ENCODE data around the gene RASGEF1B.
"Not testable (repeated sequence)": the region's sequence is repeated elsewhere in the genome, so short reads cannot be mapped to it uniquely, and the experiment has no call there.

Gene RASGEF1B

DNA sequence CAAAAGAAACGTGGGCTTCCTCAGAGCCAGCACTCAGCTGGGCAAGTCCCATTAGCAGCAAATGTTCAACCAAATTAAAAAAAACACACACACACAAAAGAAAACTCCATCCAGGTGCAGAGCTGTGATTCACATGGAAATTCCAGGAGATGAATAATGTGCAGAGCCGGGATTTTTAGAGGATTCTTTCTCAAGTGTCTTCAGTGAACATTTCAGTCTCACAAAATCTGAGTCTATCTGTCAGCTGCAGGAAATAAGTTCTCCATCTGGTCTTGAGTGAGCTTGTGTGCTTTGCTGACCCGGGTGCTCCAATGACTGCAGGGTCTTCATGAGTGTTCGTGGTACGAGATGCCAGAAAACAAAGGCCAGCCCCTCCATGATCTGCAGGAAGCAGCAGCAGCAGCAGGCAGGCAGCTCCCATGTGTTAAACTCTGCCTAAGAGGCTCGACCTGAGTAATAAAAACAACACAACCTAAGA is 44.3 kb downstream of the RASGEF1B start:
- no peak for DNase-seq

DNA sequence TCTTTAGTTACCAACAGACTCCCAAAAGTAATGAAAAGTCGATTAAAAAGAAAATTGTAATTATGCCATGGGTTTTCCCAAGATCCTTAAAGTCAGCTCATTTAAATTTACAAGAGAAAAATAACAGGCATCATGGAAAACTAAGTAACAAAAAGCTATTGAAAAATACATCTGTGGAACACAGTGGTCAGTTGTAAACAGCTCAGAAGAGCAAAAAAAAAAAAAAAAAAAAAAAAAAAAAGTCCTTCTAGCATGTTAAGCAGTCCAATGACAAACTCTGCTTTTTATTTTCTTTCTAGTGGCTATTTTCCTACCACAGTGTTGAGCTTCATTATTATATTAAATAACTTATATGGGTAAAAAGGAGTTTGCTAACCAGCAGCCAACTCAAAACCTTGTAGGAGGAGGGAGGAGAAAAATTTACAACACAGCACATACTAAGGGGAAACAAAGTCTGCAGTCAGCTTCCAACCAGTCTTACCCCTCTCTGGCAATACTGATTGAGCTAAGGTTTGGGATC is 44.9 kb downstream of the RASGEF1B start:
- DNase-seq: no peak

DNA sequence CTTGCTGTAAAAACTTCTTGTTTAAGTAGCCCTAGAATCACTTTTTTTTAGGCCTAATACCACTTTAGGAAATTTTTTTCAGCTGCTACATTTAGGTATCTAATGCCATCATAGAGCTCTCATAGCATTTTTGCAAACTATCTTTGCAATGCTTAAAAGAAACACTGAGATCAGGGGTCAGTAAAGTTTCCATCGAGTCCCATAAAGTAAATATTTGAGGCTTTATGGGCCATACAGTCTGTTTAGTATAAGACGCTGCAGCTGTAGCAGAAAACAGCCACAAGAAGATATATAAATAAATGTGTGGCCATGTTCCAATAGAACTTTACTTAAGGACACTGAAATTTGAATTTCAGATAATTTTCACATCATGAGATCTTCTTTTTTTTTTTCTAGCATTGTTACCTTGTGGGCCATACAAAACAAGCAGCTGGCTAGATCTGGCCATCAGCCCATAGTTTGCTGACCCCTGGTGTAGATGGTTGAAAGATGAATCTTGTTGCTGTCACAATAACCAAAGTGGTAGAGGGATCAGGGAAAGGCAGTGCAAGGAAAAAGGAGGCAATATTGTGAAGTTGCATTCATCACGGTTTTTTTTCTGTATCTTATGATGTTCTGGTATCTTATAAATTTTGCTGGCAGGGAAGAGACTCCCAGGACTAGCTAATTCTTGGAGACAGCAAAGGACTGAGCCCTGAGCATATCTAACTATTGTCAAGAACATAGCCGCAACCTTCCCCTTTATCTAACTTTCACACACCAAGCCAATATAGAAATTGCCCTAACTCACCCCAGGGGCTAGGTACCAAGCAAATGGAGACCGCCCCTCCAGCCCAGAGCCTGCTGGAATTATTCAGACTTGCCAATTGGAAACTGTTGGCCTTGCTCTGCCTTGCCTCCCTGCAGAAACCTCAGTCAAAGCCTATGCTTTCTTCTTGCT is 46.6 kb downstream of the RASGEF1B start:
- DNase-seq: no peak

DNA sequence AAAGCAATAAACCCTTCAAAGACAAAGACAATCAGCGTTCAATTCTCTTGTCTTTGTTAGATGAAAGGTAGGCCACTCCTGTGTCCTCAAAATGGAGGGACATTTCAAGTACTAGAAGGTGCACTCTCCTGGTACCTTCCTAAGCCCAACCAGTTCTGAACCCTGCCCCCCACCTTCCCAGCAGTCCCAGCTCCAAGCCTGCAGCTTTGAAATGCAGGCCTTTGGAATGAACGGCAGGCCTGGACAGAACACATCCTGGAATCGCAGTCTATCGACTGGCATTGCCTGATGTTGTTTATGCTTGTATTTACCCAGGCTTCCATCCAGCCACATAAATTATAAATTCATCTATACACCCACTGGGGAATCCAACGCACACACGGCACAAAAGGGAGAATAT is 47.4 kb downstream of the RASGEF1B start:
- DNase-seq: no peak

DNA sequence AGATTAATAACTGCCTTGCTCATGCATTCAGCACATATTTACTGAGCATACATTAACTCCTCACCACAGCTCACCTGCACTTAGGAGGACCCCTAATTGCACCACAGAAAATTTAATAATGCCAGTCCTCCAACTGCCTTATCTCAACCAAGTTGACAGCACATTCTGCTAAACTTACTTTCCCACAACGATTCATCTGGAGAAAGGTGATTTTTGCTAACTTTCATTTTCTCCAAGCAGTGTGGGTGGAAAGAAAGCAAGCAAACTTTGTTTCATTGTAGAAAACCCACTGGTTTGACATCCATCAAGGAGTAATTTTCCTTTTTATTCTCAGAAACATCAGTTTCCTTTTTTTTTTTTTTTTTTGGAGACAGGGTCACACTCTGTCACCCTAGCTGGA is 49.1 kb downstream of the RASGEF1B start:
- DNase-seq: no peak

DNA sequence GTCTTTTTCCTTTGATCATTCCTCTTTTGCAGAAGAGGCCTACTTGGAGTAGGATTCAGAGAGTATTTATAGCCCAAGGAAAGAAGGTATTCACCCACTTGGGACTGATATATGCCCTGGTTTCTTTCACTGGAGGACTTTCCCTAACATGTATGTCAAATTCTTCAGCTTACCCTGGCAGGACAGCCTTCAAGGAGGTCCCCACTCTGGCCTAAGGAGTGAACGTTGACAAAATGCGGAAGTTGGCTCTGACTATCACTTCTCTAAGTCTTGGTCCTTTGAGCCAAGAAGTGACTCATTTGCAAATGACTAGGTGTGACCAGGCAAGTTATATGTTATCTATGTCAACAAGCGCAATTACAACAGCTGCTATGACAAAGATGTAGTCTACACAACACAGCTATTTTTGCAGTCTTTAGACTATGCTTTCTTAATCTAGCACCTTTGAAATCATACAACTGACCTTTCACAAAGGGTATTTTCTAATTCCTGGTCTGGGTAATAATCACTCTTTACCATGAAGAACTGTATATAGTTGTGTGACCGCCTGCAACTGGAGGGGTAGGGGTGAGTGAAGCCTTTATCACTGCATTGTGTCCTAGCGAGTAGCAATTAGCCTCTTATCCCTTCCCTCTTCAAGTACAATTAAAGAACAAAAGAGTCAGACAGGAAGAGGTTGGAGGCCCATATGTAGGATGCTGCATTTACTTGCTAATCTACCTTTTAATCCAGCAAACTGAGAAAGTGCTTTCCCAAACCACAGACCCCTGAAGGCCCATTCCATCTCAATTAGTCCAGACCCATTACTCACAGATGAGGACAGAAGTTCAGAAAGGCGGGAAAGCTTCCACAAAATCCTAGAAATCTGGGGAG is 50.1 kb downstream of the RASGEF1B start:
- DNase-seq: no peak

GRCh38 chr4:81418572-81418971 is 53.1 kb downstream of the RASGEF1B start:
- DNase-seq: no peak

- no peak for DNase-seq
These were observed 58.7 kb downstream of the RASGEF1B start for GRCh38 chr4:81412946-81413495.

- DNase-seq: no peak
These were observed 61.0 kb downstream of the RASGEF1B start for GRCh38 chr4:81410680-81411079.

DNA sequence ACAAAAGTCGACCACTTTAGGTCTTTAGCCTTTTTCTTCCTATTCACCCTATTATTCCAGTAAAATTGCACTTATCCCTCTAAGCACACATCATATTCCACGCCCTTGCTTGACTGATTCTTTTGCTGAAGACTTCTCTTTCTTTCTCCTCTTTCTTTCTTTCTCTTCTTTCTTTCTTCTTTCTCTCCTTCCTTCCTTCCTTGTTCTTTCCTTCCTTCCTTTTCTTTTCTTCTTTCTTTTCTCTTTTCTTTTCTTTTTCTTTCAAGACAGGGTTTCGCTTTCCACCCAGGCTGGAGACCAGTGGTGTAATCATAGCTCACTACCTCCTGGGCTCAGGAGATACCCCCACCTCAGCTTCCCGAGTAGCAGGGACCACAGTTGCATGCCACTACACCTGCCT is 61.9 kb downstream of the RASGEF1B start:
- DNase-seq: no peak

DNA sequence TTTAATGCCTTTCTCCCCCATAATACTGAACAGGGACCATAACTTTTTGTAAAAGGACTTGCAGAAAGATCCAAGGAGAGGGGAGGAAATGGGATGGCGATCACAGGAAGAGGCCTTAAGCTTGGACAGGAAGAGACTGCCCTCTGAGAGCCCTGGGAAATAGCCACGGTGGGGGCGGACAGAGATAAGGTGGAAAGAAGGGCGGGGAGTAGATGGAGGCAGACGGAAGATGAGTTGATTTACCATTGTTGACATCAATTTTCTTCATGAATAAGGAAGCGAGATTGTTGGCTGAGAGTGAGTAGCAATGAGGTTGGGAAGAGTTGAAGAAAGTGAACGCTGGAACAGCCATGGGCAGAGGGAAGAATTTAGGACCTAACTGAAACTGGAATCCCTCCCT is 63.4 kb downstream of the RASGEF1B start:
- DNase-seq: no peak

GRCh38 chr4:81407726-81408125 is 64.0 kb downstream of the RASGEF1B start:
- no peak for DNase-seq

GRCh38 chr4:81406481-81406880 is 65.2 kb downstream of the RASGEF1B start:
- DNase-seq: not testable (repeated sequence)

DNA sequence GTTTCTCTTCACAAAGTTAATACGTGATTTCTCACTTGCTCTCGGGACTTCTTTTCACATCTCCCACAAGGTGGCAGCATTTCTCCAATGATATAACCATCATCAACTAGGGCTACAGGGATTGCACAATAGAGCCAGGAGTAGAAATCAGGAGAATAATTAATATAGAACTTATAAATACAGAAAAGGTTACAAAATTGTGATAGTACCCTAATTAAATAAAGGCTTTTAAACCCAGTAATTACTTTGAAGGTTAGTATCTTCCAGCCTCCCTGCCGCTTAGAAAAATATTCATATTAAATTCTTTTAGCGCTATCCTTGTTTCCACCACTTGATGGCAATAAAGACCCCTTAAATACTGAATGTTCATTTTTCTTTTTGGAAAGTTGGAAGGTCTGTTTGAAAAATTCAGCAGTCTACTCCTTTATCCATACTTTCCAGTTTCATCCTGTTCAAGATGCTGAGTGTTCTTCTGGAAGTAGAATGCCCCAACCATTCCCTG is 65.8 kb downstream of the RASGEF1B start:
- peak; percentile 27 for DNase-seq

DNA sequence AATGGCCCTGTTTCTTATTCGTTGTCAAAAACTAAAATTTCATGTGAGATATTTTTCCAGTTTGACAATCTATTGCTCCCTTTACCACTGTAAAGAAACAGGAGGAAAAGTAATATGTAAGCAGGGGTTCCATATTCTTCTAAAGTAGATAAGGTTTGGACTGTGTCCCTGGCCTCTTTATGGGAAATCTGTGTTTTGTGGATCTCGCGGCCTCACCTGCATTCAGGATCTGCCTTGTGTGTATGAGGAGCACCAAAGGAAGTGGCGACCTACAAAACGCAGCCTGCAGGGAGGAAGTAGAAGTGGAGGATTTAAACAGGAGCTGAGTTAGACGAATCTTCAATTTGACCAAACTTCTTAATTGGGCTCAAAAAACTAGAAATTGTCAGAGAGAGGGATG is 67.0 kb downstream of the RASGEF1B start:
- DNase-seq: no peak

GRCh38 chr4:81404294-81404693 is 67.4 kb downstream of the RASGEF1B start:
- no peak for DNase-seq

DNA sequence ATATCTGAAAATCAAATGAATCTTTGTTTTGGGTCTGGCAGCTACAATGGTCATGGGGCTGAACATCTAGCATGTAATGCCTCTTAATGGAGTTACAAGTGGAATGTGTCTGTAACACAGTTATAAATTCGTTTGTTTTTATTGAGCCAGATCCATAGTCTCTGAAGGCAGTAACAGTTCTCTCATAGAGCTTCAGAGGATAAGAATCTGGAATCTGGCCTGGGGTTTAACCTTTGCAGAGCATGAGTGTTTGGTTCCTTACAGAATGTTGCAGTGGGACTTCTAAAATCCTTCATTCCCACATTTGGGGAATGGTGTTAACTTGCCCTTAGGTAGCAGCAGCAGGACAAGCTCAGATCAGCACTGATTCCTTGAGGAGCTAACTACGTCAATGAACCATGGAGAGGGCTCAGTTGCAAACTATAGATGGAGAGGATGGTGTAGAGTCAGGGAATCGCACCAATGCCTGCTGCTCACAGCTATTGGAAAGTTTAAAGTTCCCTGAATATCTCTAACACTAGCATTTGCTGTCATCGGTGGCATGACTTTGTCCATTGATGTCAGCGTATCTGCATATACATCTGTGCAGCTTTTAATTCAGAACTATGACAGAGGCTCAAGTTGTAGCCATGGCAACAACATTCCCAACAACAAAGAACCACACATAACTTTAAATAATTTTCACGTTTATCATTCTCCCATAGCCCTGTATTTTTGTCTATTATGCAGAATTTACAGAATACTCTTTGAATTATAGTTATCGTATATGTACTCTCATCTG is 72.2 kb downstream of the RASGEF1B start:
- DNase-seq: no peak

- DNase-seq: no peak
These were observed 73.3 kb downstream of the RASGEF1B start for GRCh38 chr4:81398379-81398778.

DNA sequence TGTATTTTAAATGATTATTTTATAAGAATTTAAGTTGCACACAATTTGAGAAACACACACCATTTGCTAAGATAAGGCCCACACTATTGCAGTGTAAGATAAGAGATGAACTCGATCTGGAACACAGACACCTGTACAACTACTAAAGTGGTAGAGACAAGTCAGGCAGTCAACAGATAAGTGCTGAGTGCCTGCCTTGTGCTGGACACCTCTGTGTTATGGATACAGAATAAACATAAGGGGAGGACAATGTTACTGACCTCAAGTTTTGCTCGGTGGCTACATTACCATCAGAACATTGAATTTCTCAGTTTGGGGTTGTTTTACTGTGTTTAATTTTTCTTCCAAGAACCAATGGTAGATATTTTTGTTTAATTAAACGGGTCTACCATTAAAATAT is 74.1 kb downstream of the RASGEF1B start:
- DNase-seq: no peak

- DNase-seq: no peak
These were observed 76.5 kb downstream of the RASGEF1B start for GRCh38 chr4:81395239-81395638.

DNA sequence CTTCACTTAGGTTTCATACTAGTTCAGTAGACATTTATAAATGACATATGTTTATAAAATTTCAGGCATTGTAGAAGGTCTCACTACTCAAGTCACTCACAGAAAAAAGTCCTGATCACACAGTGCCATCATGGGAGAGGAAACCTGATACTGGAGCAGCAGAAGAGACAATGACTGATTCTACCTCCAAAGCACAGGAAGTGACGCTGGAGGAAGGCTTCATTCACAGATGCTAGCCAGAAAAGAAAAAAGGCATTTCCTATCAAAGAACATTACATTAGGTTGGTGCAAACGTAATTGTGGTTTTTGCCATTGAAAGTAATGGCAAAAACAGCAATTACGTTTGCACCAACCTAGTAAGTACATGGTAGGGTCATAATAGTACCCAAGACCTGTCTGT is 79.5 kb downstream of the RASGEF1B start:
- no peak for DNase-seq

GRCh38 chr4:81389720-81390119 is 82.0 kb downstream of the RASGEF1B start:
- no peak for DNase-seq

All from stimulated activated CD4-positive, alpha-beta T cell treated with anti-CD3 and anti-CD28 coated beads, Interleukin-15, amount 100 ng/mL, for 24 hours (primary cell).